ENCODE data around the gene CHMP6.

- TF ChIP-seq CTCF (IDR thresholded peaks at IDR 0.05 in 8 of 11, conservative IDR thresholded peaks at IDR 0.05 in 3 of 11), result no peak
- TF ChIP-seq POLR2A (IDR thresholded peaks at IDR 0.05), result no peak
Observed at GRCh38 chr17:80959330-80960036, 32.2 kb upstream of the CHMP6 start.
